IPS-20b (cell line): Measurements from ENCODE around the gene DSTN.

Experiments
- H3K27ac ChIP-seq: one replicate; pipeline ENCODE4 v1.5.1; 2013; ENCODE audit warnings: low read length
- H3K27me3 ChIP-seq: 2 replicates; pipeline ENCODE4 v1.6.1; 2013; ENCODE audit warnings: mild to moderate bottlenecking, low read length, inconsistent platforms; ENCODE audit not compliant: insufficient read depth
- H3K36me3 ChIP-seq: 2 replicates; pipeline ENCODE4 v1.6.1; 2013; ENCODE audit warnings: low read depth, mild to moderate bottlenecking, inconsistent platforms, low read length, moderate library complexity; ENCODE audit not compliant: insufficient read depth
- H3K4me1 ChIP-seq: 2 replicates; pipeline ENCODE4 v1.6.1; 2013; ENCODE audit warnings: mild to moderate bottlenecking, control low read depth, inconsistent platforms, low read length, moderate library complexity; ENCODE audit not compliant: insufficient read depth
- H3K4me3 ChIP-seq: 2 replicates; pipeline ENCODE4 v1.5.1; 2013; ENCODE audit warnings: mild to moderate bottlenecking, low read length, inconsistent platforms
- H3K9ac ChIP-seq: 2 replicates; pipeline ENCODE4 v1.6.1; 2013; ENCODE audit warnings: low read depth, mild to moderate bottlenecking, inconsistent platforms, low read length, moderate library complexity
- H3K9me3 ChIP-seq: 2 replicates; pipeline ENCODE4 v1.6.1; 2013; ENCODE audit warnings: mild to moderate bottlenecking, low read depth, low read length, inconsistent platforms; ENCODE audit not compliant: insufficient read depth

DSTN gene

GRCh38 chr20:17640146-17640874 is 70.4 kb downstream of the DSTN start:
- H3K9ac ChIP-seq, result no peak overlapping the region
- H3K4me1 ChIP-seq, result no peaks in the 10 kb centered on the region; the same call in 1 of the 2 replicates
- no peaks in the 10 kb centered on the region for H3K27me3 ChIP-seq
- H3K4me3 ChIP-seq, result no peak overlapping the region
- no peak overlapping the region for H3K27ac ChIP-seq
- no peaks in the 10 kb centered on the region for H3K9me3 ChIP-seq
- H3K36me3 ChIP-seq, result peaks cover 62% of the 10 kb centered on the region

- Histone ChIP-seq H3K4me1 (no peaks in the 10 kb centered on the region; the same call in 1 of the 2 replicates), H3K4me3 (no peak overlapping the region), H3K27ac (no peak overlapping the region), H3K9me3 (no peaks in the 10 kb centered on the region), H3K36me3 (peaks cover 56% of the 10 kb centered on the region), H3K27me3 (no peaks in the 10 kb centered on the region), H3K9ac (no peak overlapping the region)
These were observed 71.1 kb downstream of the DSTN start for GRCh38 chr20:17640875-17641378.

GRCh38 chr20:17641520-17641964 is 71.7 kb downstream of the DSTN start:
- Histone ChIP-seq H3K4me3 (no peak overlapping the region), H3K4me1 (no peaks in the 10 kb centered on the region; the same call in 1 of the 2 replicates), H3K27ac (no peak overlapping the region), H3K36me3 (peaks cover 50% of the 10 kb centered on the region), H3K27me3 (no peaks in the 10 kb centered on the region), H3K9me3 (no peaks in the 10 kb centered on the region), H3K9ac (no peak overlapping the region)

GRCh38 chr20:17641993-17642392 is 72.1 kb downstream of the DSTN start:
- H3K36me3 ChIP-seq, result peaks cover 49% of the 10 kb centered on the region
- H3K9ac ChIP-seq, result no peak overlapping the region
- no peaks in the 10 kb centered on the region; the same call in 1 of the 2 replicates for H3K4me1 ChIP-seq
- no peak overlapping the region for H3K27ac ChIP-seq
- no peaks in the 10 kb centered on the region for H3K9me3 ChIP-seq
- no peaks in the 10 kb centered on the region for H3K27me3 ChIP-seq
- H3K4me3 ChIP-seq, result no peak overlapping the region

- peaks cover 48% of the 10 kb centered on the region for H3K36me3 ChIP-seq
- H3K4me1 ChIP-seq, result no peaks in the 10 kb centered on the region
- no peaks in the 10 kb centered on the region for H3K27me3 ChIP-seq
- no peaks in the 10 kb centered on the region for H3K9me3 ChIP-seq
- H3K9ac ChIP-seq, result no peak overlapping the region
- H3K4me3 ChIP-seq, result no peak overlapping the region
- no peak overlapping the region for H3K27ac ChIP-seq
These were observed 72.8 kb downstream of the DSTN start for GRCh38 chr20:17642404-17643269.

- H3K4me3 ChIP-seq, result no peak overlapping the region
- no peak overlapping the region for H3K9ac ChIP-seq
These were observed 73.8 kb downstream of the DSTN start for GRCh38 chr20:17643531-17644188.

GRCh38 chr20:17644451-17644850 is 74.6 kb downstream of the DSTN start:
- Histone ChIP-seq H3K4me3 (no peak overlapping the region), H3K27me3 (no peaks in the 10 kb centered on the region), H3K9me3 (no peaks in the 10 kb centered on the region), H3K36me3 (peaks cover 31% of the 10 kb centered on the region), H3K27ac (no peak overlapping the region), H3K9ac (no peak overlapping the region), H3K4me1 (peaks cover 2% of the 10 kb centered on the region; the same call in 1 of the 2 replicates)

More at GRCh38 chr20:17643531-17644188, 73.8 kb downstream of the DSTN start:
- H3K36me3 ChIP-seq, result peaks cover 39% of the 10 kb centered on the region
- H3K4me1 ChIP-seq, result peaks cover 1% of the 10 kb centered on the region; the same call in 1 of the 2 replicates
- no peak overlapping the region for H3K27ac ChIP-seq
- no peaks in the 10 kb centered on the region for H3K27me3 ChIP-seq
- no peaks in the 10 kb centered on the region for H3K9me3 ChIP-seq

- Histone ChIP-seq H3K4me3 (no peak overlapping the region), H3K27ac (no peak overlapping the region), H3K9ac (no peak overlapping the region), H3K36me3 (peaks cover 29% of the 10 kb centered on the region), H3K4me1 (peaks cover 2% of the 10 kb centered on the region; the same call in 1 of the 2 replicates), H3K27me3 (no peaks in the 10 kb centered on the region), H3K9me3 (no peaks in the 10 kb centered on the region)
These were observed 75.1 kb downstream of the DSTN start for GRCh38 chr20:17645010-17645409.

GRCh38 chr20:17645546-17646208 is 75.8 kb downstream of the DSTN start:
- no peaks in the 10 kb centered on the region for H3K27me3 ChIP-seq

GRCh38 chr20:17646209-17646960 is 76.5 kb downstream of the DSTN start:
- peaks cover 2% of the 10 kb centered on the region; the same call in 1 of the 2 replicates for H3K4me1 ChIP-seq
- no peak overlapping the region for H3K4me3 ChIP-seq
- no peaks in the 10 kb centered on the region for H3K27me3 ChIP-seq
- H3K9me3 ChIP-seq, result no peaks in the 10 kb centered on the region
- no peak overlapping the region for H3K9ac ChIP-seq
- H3K27ac ChIP-seq, result peak overlapping the region; percentile 29
- H3K36me3 ChIP-seq, result peaks cover 31% of the 10 kb centered on the region

More at GRCh38 chr20:17645546-17646208, 75.8 kb downstream of the DSTN start:
- Histone ChIP-seq H3K9ac (no peak overlapping the region), H3K27ac (peak overlapping the region; percentile 29), H3K4me3 (no peak overlapping the region), H3K4me1 (peaks cover 2% of the 10 kb centered on the region; the same call in 1 of the 2 replicates), H3K9me3 (no peaks in the 10 kb centered on the region), H3K36me3 (peaks cover 29% of the 10 kb centered on the region)
